MM.1S (cell line): ENCODE measurements around the gene MAGEE1.

ENCODE experiments used
- CTCF ChIP-seq: fragments of 300-600 bp; sonication (generic); IDR thresholded peaks from 2 replicates; pipeline ENCODE4 v1.5.1; 2016; ENCODE audit warnings: antibody characterized with exemption, low read length, mixed read lengths
- EZH2 ChIP-seq: fragments of 300-600 bp; sonication (generic); optimal IDR thresholded peaks from 2 replicates; pipeline ENCODE3; 2017; ENCODE audit warnings: low read depth, mild to moderate bottlenecking, antibody characterized with exemption, low read length, mixed read lengths
- EZH2phosphoT487 ChIP-seq: fragments of 300-600 bp; sonication (generic); IDR thresholded peaks from 2 replicates; pipeline ENCODE4 v1.6.1; 2018; ENCODE audit warnings: antibody characterized with exemption, low read length

- peak; percentile 61 for TF ChIP-seq CTCF
- no peak for TF ChIP-seq EZH2
- TF ChIP-seq EZH2phosphoT487, result no peak
Observed at GRCh38 chrX:76454456-76454927, 27.0 kb downstream of the MAGEE1 start.
